Activated CD8-positive, alpha-beta memory T cell treated with anti-CD3 and anti-CD28 coated beads for 4 hours (primary cell): ENCODE results near the gene BHMT2.

ENCODE experiments used
- DNase-seq, 2 donors: peaks; one replicate each; pipeline ENCODE4 v3.0.0-alpha.2; 2020; ENCODE audit warnings: low read depth in 2 of 2

BHMT2 gene

GRCh38 chr5:79062436-79062835 lies 7.1 kb upstream of the BHMT2 start:
- DNase-seq: no peak

- no peak for DNase-seq
Observed at GRCh38 chr5:79070350-79070667, 742 bp downstream of the BHMT2 start.

DNA sequence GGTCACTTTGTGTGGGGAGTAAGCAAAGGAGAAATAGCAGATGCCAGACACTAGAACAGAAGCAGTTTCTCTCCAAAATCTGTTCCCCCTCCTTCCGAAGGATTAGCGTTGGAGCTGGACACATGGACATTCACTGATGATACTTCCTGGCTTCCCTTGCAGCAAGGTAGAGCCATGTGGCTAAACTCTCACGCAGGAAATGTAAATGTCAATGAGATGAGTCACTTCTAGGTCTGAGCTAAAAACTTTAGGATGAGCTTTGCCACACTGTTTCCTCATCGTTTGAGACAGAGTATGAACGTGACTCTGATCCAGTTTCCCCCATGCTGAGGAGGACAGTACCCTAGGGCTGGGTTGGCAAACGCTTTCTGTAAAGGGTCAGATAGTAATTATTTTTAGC lies 5.1 kb downstream of the BHMT2 start:
- no peak for DNase-seq

GRCh38 chr5:79075646-79076426 lies 6.3 kb downstream of the BHMT2 start:
- DNase-seq: no peak

GRCh38 chr5:79076819-79077218 lies 7.3 kb downstream of the BHMT2 start:
- no peak for DNase-seq

GRCh38 chr5:79077680-79078365 lies 8.3 kb downstream of the BHMT2 start:
- DNase-seq: no peak

- DNase-seq: no peak
Observed at GRCh38 chr5:79080804-79081203, 11.2 kb downstream of the BHMT2 start.

GRCh38 chr5:79081779-79082178 lies 12.2 kb downstream of the BHMT2 start:
- DNase-seq: no peak

GRCh38 chr5:79086116-79086515 lies 16.5 kb downstream of the BHMT2 start:
- no peak for DNase-seq

DNA sequence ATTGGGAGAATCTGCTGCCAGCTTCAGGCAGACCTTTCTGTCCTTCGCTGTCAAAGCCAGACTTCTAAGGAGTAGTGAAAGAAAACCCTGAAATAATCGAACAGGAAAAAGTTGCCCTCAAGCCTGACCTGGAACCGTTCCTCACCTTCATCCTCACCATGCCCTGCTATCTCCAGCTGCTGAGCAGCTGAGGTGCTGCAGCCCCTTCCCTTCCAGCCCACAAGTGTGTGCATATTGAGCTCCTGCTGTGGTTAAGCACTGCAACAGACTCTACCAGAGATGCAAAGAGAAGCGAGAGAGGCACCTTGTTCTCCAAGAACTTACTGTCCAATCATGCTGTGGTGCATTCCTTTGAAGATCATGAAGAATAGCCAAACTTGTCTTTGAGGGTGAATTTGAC lies 18.9 kb downstream of the BHMT2 start:
- no peak for DNase-seq

DNA sequence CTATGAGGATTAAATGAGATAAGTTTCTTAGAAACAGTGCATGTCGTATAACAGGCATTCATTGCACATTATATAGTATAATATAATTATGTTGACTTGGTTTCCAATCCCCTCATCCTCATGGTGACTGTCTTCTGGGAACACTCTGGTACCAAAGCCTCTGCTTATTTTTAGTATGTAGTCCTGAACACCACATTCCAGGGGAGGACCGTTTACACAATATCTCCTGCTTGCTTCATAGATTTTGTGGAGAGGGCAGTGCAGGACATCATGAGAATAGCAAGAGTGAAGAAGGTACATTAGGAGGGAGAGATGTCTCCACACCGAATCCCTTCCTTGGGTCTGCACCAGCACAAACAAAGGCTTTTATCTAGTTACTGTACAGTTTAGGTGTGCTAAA lies 21.5 kb downstream of the BHMT2 start:
- DNase-seq: no peak

DNA sequence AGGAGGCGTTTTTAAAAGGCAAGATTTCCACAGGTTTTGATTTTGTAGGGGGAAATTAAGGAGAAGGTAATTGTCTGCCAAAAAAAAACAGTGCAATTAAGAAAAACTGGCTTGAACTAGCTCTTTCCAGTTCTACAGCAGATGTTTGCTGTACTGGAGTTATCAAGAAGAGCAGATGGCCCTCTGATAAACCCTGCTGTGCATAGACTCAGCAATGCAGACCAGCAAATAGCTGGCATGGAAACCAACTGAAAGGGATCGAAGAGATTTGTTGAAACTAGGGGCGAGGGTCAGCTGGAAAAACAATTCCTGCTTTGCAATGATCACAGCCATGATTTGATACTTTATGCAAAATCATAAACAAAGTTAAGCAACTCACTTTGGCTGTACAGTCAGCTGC lies 24.2 kb downstream of the BHMT2 start:
- DNase-seq: no peak

DNA sequence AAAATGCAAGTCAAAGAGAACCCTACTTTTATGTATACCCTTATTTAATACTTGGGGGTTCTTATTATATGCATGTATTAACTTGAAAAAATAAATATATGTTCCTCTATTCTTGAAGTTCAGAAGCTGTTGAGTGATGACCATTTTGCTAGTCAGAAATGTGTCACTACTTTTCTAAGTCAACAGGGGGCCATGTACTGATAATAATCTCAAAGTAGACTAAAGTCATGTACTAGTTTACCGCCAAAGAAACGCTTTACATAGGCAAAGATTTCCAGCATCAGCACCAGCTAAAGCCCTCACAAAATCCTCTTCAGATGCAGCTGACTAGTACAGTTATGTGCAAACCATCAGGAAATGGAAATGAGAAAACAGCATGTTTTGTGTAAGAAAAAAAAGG lies 36.3 kb downstream of the BHMT2 start:
- no peak for DNase-seq

GRCh38 chr5:79107020-79107796 lies 37.6 kb downstream of the BHMT2 start:
- no peak for DNase-seq

- no peak for DNase-seq
Observed at GRCh38 chr5:79108086-79108485, 38.5 kb downstream of the BHMT2 start.

GRCh38 chr5:79108792-79109191 lies 39.2 kb downstream of the BHMT2 start:
- no peak for DNase-seq

- no peak for DNase-seq
Observed at GRCh38 chr5:79109527-79110492, 40.2 kb downstream of the BHMT2 start.

- no peak for DNase-seq
Observed at GRCh38 chr5:79111387-79111959, 41.9 kb downstream of the BHMT2 start, which contains the start of gene BHMT. Gene BHMT, plus strand, starts transcription at chr5:79111809. Its CDS starts 77 bp downstream, at chr5:79111886.

DNA sequence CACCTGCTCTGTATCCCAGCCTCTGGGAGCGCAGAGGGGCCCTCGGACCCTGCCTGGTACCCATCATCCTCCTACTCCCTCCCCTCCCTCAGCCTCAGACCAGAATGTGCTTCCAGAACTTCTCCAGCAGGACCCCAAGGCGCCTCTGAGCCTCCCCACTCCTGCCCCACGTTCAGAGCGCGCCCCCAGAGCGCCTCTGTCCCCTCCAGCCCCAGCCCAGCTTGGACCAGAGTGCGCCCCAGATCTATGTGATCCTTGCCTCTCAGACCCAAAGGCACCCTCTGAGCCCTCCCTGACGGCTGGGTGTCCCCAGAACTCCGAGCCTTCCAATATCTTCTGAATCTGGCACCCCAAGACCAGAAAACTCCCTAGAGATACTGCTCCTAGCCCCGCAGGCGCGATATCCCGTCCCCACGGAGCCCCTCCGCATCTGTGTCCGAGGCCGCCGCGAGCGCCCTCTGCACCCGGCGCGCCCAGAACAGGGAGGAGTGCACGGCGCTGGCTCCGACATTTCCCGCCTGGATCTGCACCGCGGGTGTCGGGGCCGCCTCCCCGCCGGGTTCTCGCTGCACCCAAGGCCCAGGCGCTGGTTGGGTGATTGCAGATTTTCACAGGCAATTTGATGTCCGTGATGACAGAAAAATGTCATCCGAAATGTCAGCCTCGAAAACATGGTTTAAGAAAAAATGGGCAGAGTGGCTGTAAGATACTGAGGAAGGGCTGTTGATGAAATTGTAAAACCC lies 42.6 kb downstream of the BHMT2 start:
- no peak for DNase-seq

- DNase-seq: no peak
Observed at GRCh38 chr5:79112703-79113058, 43.1 kb downstream of the BHMT2 start.

- no peak for DNase-seq
Observed at GRCh38 chr5:79119486-79119885, 49.9 kb downstream of the BHMT2 start.
